Colonic mucosa (tissue), 4 donors: ENCODE measurements around the gene ESPL1. TPM values are rescaled to one million over a fixed set of nuclear protein-coding genes. Genes with fewer than 3 reads are reported as not detected.

Source experiments
- DNase-seq: peaks from one replicate; pipeline ENCODE4 v3.0.0-alpha.2; 2020
- H3K27ac ChIP-seq: fragments of 200-600 bp; one replicate; pipeline ENCODE4 v1.8.0; 2021
- H3K27me3 ChIP-seq: fragments of 200-600 bp; one replicate; pipeline ENCODE4 v1.8.0; 2021
- H3K36me3 ChIP-seq: fragments of 200-600 bp; one replicate; pipeline ENCODE4 v1.8.0; 2021
- H3K4me1 ChIP-seq: fragments of 200-600 bp; one replicate; pipeline ENCODE4 v1.8.0; 2021; ENCODE audit warnings: mild to moderate bottlenecking
- H3K4me3 ChIP-seq: fragments of 200-600 bp; one replicate; pipeline ENCODE4 v1.8.0; 2021
- H3K9ac ChIP-seq, 2 donors: one replicate each; pipeline ENCODE4 v1.7.0; 2013; ENCODE audit warnings: control low read depth in 2 of 2, low read depth in 2 of 2, low read length in 2 of 2
- H3K9me3 ChIP-seq: fragments of 200-600 bp; one replicate; pipeline ENCODE4 v1.8.0; 2021
- CTCF ChIP-seq: fragments of 200-600 bp; IDR thresholded peaks from one replicate; pipeline ENCODE4 v1.8.0; 2022; ENCODE audit warnings: antibody characterized with exemption, mild to moderate bottlenecking
- intact Hi-C: fragments of 100-400 bp; cut with DNase I; formaldehyde crosslinking; loops from one replicate; pipeline ENCODE4 v1.14.1; 2022
- total RNA-seq, 2 donors: library from RNA; stranded (reverse); fragmentation: NEBNext Ultra II Directional in 1 of 2; extraction: Animal tissue kit (Norgen Biotek cat#: 25700) in 1 of 2; gene quantifications; one replicate each; pipeline ENCODE4 v1.2.1, GENCODE V29; 2021
- donor health status: healthy.
- donor health status: DM: no; HTN: no; CAD: no.
- donor health status: DM: no; HTN: no; CAD: no.

Gene ESPL1
- total RNA-seq, 2 donors from 2014 or later: 9.6 to 34.6 TPM

GRCh38 chr12:53333289-53333688, 65.2 kb downstream of the ESPL1 start:
- DNase-seq: no peak
- Histone ChIP-seq H3K27me3 (peaks cover 8% of the 10 kb centered on the region), H3K9ac (no peak overlapping the region), H3K27ac (no peak overlapping the region), H3K4me3 (no peak overlapping the region), H3K9me3 (no peaks in the 10 kb centered on the region), H3K4me1 (no peaks in the 10 kb centered on the region), H3K36me3 (no peaks in the 10 kb centered on the region)
- TF ChIP-seq CTCF: no peak
- intact Hi-C loops: loop anchor here (10.0 kb wide), 1 partner anchor 172 kb away; the partner anchor contains the start of genes NPFF and TARBP2

GRCh38 chr12:53333845-53334244, 65.7 kb downstream of the ESPL1 start:
- no peak overlapping the region for H3K27ac ChIP-seq
- DNase-seq: no peak
- H3K9ac ChIP-seq: no peak overlapping the region
- no peaks in the 10 kb centered on the region for H3K36me3 ChIP-seq
- H3K4me3 ChIP-seq: no peak overlapping the region
- no peak for TF ChIP-seq CTCF
- no peaks in the 10 kb centered on the region for H3K4me1 ChIP-seq
- intact Hi-C loops: loop anchor here (10.0 kb wide), 1 partner anchor 171 kb away; the partner anchor contains the start of genes NPFF and TARBP2
- H3K27me3 ChIP-seq: peaks cover 8% of the 10 kb centered on the region
- H3K9me3 ChIP-seq: no peaks in the 10 kb centered on the region

- DNase-seq: no peak
- no peak for TF ChIP-seq CTCF
- Histone ChIP-seq H3K4me3 (no peak overlapping the region), H3K27ac (no peak overlapping the region), H3K9me3 (no peaks in the 10 kb centered on the region), H3K9ac (no peak overlapping the region), H3K36me3 (no peaks in the 10 kb centered on the region), H3K4me1 (no peaks in the 10 kb centered on the region), H3K27me3 (peaks cover 8% of the 10 kb centered on the region)
- intact Hi-C loops: loop anchor here (10.0 kb wide), 1 partner anchor 170 kb away; the partner anchor contains the start of genes NPFF and TARBP2
These were observed 66.7 kb downstream of the ESPL1 start for GRCh38 chr12:53334822-53335221.

- no peak for DNase-seq
- H3K4me3 ChIP-seq: no peak within 1 kb of the TSS
- no peak for TF ChIP-seq CTCF
- intact Hi-C loops: loop anchor here (10.0 kb wide), 1 partner anchor 169 kb away; the partner anchor contains the start of genes NPFF and TARBP2
- no peaks in the 10 kb centered on the region for H3K4me1 ChIP-seq
- H3K9me3 ChIP-seq: no peaks in the 10 kb centered on the region
- H3K36me3 ChIP-seq: no peaks in the 10 kb centered on the region
- H3K27me3 ChIP-seq: peaks cover 8% of the 10 kb centered on the region
- H3K9ac ChIP-seq: no peak within 1 kb of the TSS
- H3K27ac ChIP-seq: no peak within 1 kb of the TSS
These were observed 68.1 kb downstream of the ESPL1 start, which contains the start of gene SP7 for GRCh38 chr12:53336181-53336681. TSS of gene SP7 (minus strand) at chr12:53336354. CDS start at chr12:53335646, 708 bp downstream.

- no peak for TF ChIP-seq CTCF
- no peaks in the 10 kb centered on the region for H3K4me1 ChIP-seq
- no peak overlapping the region for H3K27ac ChIP-seq
- intact Hi-C loops: loop anchor here (10.0 kb wide), 1 partner anchor 167 kb away; the partner anchor contains the start of genes NPFF and TARBP2
- H3K9me3 ChIP-seq: no peaks in the 10 kb centered on the region
- no peaks in the 10 kb centered on the region for H3K36me3 ChIP-seq
- DNase-seq: no peak
- H3K27me3 ChIP-seq: peaks cover 4% of the 10 kb centered on the region
- no peak overlapping the region for H3K4me3 ChIP-seq
- no peak overlapping the region for H3K9ac ChIP-seq
These were observed 69.9 kb downstream of the ESPL1 start for GRCh38 chr12:53338017-53338416.
